Mesodermal cell (in vitro differentiated cells): ENCODE results near the gene TRAF3.

Experiments
- H3K27ac ChIP-seq: 2 replicates; pipeline ENCODE4 v1.7.0; 2013; ENCODE audit warnings: mild to moderate bottlenecking, low read depth, low read length, moderate library complexity; ENCODE audit not compliant: severe bottlenecking
- H3K36me3 ChIP-seq: 2 replicates; pipeline ENCODE4 v1.7.1; 2013; ENCODE audit warnings: mild to moderate bottlenecking, low read length, moderate library complexity; ENCODE audit not compliant: control insufficient read depth, insufficient read depth
- H3K4me1 ChIP-seq: one replicate; pipeline ENCODE4 v1.7.1; 2013; ENCODE audit warnings: mild to moderate bottlenecking, low read length; ENCODE audit not compliant: insufficient read depth, control insufficient read depth, poor library complexity, severe bottlenecking
- H3K4me3 ChIP-seq: 2 replicates; pipeline ENCODE4 v1.7.0; 2013; ENCODE audit warnings: low read length, control low read depth, mild to moderate bottlenecking; ENCODE audit not compliant: insufficient read depth, poor library complexity, severe bottlenecking; ENCODE audit errors: extremely low read depth
- H3K9me3 ChIP-seq: 2 replicates; pipeline ENCODE4 v1.7.1; 2013; ENCODE audit warnings: mild to moderate bottlenecking, low read length, moderate library complexity; ENCODE audit not compliant: control insufficient read depth
- WGBS, 2 experiments: methylation state at CpG; one replicate each; pipeline ENCODE4 v1.1.5; 2013; ENCODE audit warnings: missing lambda C conversion rate in 2 of 2; ENCODE audit not compliant: insufficient coverage in 2 of 2; 5-methylcytosine and 5-hydroxymethylcytosine counted together

The TRAF3 gene

GRCh38 chr14:102911991-102912761 is 134.9 kb downstream of the TRAF3 start:
- WGBS, 2 experiments, result 91 to 94% methylated on average over 17 to 20 of the region's 21 CpGs
- Histone ChIP-seq H3K27ac (no peak overlapping the region), H3K36me3 (peaks cover 10% of the 10 kb centered on the region), H3K4me1 (no peaks in the 10 kb centered on the region), H3K4me3 (no peak overlapping the region), H3K9me3 (no peaks in the 10 kb centered on the region)

DNA sequence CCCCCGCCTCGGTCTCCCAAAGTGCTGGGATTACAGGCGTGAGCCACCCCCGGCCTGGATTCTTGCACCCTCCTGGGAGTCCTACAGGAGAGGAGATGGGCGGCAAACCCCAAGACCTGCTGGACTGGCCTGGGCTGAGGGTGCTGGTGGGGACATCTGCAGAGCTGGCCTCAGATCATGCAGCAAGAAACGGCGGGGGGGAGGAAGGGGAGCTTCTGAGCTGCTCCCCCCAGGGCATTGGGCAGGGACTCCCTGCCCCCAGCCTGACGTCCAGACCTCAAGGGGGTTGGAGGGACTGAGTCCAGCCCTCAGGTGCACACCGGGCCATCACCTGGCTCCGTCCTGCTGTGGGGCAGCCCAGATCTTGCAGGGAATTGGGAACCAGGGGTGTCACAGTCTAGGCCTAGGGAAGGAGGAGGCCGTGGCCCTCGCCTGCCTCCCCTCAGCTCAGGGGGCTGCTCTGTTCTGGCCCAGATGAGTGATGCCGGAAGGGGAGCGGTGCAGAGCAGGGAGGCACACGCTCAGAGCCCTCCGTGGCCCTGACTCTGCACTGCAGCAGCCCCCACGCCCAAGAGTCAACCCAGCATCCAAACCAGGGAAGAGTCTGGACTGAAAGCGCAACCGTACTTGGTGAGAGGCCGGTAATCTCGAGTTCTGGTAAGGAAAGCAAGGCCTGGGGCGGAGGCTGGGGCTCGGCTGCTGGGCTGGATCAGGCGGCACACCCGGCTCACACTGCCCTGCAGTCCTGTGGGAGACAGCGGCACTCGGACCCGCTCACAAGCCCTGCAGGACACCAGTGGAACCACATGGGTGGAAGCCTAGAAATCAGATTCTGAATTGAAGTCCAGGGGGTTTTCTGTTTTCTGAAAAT is 136.3 kb downstream of the TRAF3 start:
- Histone ChIP-seq H3K4me3 (no peak overlapping the region), H3K36me3 (no peaks in the 10 kb centered on the region), H3K4me1 (no peaks in the 10 kb centered on the region), H3K27ac (no peak overlapping the region), H3K9me3 (no peaks in the 10 kb centered on the region)
- WGBS, 2 experiments, result 92 to 96% methylated on average over 23 to 25 of the region's 28 CpGs

GRCh38 chr14:102914474-102915291 is 137.4 kb downstream of the TRAF3 start:
- no peaks in the 10 kb centered on the region for H3K9me3 ChIP-seq
- 92 to 95% methylated on average over 24 to 26 of the region's 26 CpGs for WGBS, 2 experiments
- H3K4me3 ChIP-seq, result no peak overlapping the region
- H3K4me1 ChIP-seq, result no peaks in the 10 kb centered on the region
- H3K27ac ChIP-seq, result no peak overlapping the region
- H3K36me3 ChIP-seq, result no peaks in the 10 kb centered on the region

GRCh38 chr14:102915292-102916110 is 138.3 kb downstream of the TRAF3 start:
- Histone ChIP-seq H3K4me1 (no peaks in the 10 kb centered on the region), H3K9me3 (peaks cover 3% of the 10 kb centered on the region), H3K4me3 (no peak overlapping the region), H3K27ac (no peak overlapping the region), H3K36me3 (no peaks in the 10 kb centered on the region)
- WGBS, 2 experiments, result 90 to 94% methylated on average over 11 to 15 of the region's 19 CpGs

DNA sequence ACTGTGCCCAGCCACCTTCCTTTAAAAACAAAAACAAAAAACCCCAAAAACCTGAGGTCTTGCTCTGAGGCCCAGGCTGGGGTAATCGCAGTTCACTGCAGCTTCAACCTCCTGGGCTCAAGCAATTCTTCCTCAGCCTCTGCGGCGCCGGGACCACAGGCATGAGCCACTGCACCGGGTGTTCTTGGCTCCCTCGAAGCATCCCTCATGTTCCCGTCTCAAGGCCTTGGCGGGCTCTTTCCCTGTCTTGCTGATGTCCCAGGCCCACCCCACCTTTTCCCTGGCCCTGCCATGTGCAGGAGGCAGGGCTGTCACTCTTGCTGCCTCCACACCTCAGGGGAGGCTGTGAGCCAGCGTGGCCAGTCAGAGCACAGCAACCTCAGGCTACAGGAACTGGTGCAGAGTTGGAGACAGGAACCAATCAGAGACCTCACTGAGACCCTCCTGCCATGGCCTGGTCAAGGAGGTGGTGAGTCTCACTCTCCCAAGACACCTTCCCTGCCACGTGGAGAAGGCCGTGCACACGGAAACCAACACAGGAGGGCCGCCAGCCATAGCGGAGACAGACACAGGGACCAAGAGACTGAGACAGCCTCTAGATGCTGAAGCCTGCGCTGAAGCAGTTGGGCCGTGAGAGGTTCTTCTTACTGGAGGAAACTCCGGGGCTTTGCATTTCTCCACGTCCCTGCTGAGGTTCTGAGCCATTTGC is 139.3 kb downstream of the TRAF3 start:
- Histone ChIP-seq H3K9me3 (peaks cover 9% of the 10 kb centered on the region), H3K36me3 (no peaks in the 10 kb centered on the region), H3K4me3 (no peak overlapping the region), H3K4me1 (no peaks in the 10 kb centered on the region), H3K27ac (no peak overlapping the region)
- 90 to 91% methylated on average over 18 of the region's 18 CpGs for WGBS, 2 experiments

DNA sequence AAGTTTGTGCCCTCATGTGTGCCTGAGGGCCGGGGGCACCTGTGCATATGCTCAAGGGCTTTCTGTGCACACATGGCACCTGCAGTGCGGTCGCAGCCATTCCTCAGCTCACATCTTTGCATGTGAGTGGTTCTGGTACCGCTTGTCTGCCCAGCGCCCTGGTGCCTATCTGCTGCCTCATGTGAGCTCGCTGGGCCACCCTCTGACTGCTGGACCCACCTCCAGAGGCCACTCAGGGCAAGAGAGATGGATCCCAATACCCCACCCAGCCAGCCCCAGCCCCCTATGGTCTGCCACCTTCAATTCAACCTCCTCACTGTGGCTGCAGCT is 139.8 kb downstream of the TRAF3 start:
- Histone ChIP-seq H3K4me1 (no peaks in the 10 kb centered on the region), H3K9me3 (peaks cover 9% of the 10 kb centered on the region)
- WGBS, 2 experiments, result 88 to 92% methylated on average over 6 of the region's 6 CpGs

GRCh38 chr14:102917469-102918211 is 140.4 kb downstream of the TRAF3 start:
- Histone ChIP-seq H3K4me3 (no peak overlapping the region), H3K27ac (no peak overlapping the region), H3K9me3 (peaks cover 9% of the 10 kb centered on the region), H3K4me1 (peaks cover under 1% of the 10 kb centered on the region), H3K36me3 (no peaks in the 10 kb centered on the region)
- 49 to 62% methylated on average over 8 of the region's 12 CpGs for WGBS, 2 experiments

More for the DNA sequence above, 139.8 kb downstream of the TRAF3 start:
- no peak overlapping the region for H3K27ac ChIP-seq
- no peak overlapping the region for H3K4me3 ChIP-seq
- H3K36me3 ChIP-seq, result no peaks in the 10 kb centered on the region

- Histone ChIP-seq H3K27ac (no peak overlapping the region), H3K4me1 (peaks cover 4% of the 10 kb centered on the region), H3K36me3 (no peaks in the 10 kb centered on the region), H3K4me3 (no peak overlapping the region), H3K9me3 (peaks cover 9% of the 10 kb centered on the region)
- WGBS, 2 experiments, result 53 to 58% methylated on average over 2 of the region's 2 CpGs
These were observed 141.2 kb downstream of the TRAF3 start for GRCh38 chr14:102918438-102918837.

DNA sequence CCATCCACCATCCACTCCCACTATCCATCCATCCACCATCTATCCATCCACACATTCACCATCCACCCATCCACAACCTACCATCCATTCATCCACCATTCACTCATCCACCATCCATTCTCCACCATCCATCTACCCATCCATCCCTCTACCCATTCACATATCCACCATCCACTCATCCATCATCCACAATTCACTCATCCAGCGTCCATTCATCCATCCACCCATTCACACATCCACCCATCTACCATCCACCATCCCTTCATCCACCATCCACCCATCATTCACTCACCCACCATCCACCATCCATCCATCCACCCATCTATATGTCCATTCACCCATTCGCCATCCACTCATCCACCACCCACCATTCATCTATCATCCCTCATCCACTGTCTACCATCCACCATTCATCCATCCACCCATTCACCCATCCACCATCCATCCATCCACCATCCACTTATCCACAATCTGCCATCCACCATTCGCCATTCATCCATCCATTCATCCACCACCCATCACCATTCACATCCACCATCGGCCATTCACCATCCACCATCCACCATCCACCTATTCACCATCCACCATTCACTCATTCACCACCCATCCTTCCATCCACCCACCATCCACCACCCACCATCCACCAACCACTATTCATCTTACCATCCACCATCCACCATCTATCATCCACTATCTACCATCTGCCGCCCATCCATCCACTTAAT is 143.2 kb downstream of the TRAF3 start:
- Histone ChIP-seq H3K4me1 (peaks cover 8% of the 10 kb centered on the region), H3K36me3 (no peaks in the 10 kb centered on the region), H3K27ac (no peak overlapping the region), H3K9me3 (peaks cover 9% of the 10 kb centered on the region), H3K4me3 (no peak overlapping the region)
- WGBS, 2 experiments, result 89 to 94% methylated on average over 5 of the region's 5 CpGs
